ENCODE data around the gene SLC25A19.
"Not testable (repeated sequence)": the region's sequence is repeated elsewhere in the genome, so short reads cannot be mapped to it uniquely, and the experiment has no call there.

SLC25A19 gene

DNA sequence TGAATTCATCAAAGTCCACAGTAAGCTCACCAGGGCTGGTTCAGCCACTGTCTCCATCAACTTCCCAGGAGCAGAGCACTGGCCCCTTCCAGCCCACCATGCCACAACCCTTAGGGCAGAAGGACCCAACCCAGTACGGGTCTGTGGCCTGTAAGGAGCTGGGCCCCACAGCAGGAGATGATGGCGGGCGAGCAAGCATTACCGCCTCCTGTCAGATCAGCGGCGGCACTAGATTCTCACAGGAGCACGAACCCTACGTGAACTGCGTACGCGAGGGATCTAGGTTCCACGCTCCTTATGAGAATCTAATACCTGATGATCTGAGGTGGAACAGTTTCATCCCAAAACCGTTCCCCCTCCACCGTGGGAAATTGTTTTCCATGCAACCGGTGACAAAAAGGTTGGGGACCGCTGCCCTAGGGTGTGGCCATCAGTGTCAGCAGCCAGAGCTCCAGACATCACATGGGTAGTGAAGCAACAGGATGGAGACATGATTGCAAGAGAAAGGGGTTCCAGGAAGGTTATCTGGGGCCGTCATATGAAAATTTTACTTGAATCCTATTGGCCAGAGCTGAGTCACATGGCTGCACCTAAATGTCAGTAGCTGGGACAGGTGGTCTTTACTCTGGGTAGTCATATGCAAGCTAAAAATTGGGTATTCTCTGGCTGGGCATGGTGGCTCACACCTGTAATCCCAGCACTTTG is 12.4 kb upstream of the SLC25A19 start:
- no peak for DNase-seq (ENCODE audit: low read depth)

GRCh38 chr17:75301049-75301448 is 11.8 kb upstream of the SLC25A19 start:
- no peak for DNase-seq (ENCODE audit: low read depth)

DNA sequence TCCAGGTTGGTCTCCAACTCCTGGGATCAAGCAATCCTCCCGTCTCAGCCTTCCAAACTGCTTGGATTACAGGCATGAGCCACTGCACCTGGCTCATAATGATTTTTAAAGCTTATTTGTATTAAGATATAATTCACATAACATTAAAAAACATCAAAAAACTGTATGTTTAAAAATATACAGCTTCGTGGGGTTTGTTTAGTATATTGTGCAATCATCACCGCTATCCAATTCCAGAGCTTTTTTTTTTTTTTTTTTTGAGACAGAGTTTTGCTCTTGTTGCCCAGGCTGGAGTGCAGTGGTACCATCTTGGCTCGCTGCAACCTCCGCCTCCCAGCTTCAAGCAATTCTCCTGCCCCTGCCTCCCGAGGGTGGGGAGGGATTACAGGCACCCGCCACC is 11.0 kb upstream of the SLC25A19 start:
- no peak for DNase-seq (ENCODE audit: low read depth)

DNA sequence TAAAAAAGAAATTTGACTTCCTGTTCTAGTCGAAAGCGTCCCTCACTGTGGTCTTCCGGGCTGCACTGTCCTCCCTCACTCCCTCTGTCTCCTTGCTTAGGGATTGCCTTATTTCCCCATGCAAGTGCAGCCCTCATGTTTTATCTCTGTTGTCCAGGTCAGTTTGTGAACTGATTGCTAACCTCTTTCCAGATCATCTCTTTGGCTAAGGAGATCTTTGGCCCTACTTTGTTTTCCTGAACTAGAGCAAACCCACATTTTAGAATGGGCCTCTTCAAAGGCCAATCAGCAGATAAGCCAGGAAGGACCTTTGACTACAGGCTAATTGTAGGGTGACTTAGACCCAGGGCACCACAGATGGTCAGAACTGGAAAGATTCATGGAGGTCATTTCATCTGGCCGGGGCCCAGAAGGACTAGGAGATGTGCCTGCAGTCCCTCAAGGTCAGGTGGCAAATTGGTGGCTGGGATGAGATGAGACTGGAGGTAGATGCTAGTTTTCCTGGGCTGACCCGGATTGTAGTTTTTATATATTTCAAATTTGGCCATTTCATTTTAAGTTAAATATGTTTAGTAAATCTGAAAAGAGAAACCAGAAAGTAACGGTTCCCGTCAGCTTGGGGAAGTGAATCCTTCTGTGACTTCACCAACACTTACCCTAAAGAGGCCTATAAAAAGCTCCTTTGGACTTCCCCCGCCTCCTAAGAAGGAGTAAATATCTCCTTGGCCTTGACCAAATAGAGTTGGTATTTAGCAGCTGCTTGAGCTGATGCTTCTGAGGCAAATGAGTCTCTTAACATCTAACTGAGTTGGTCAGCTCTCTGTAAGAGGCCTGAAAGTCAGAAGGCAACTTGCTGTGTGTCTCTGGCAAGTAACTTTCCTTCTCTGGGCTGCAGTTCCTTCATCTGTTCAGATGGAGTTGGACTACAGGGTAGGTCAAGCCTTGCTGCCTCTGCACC is 6.2 kb upstream of the SLC25A19 start:
- DNase-seq (ENCODE audit: low read depth) = no peak

- DNase-seq (ENCODE audit: low read depth) = not testable (repeated sequence)
Observed at GRCh38 chr17:75292810-75293448, 3.7 kb upstream of the SLC25A19 start.

GRCh38 chr17:75289832-75290337 is 652 bp upstream of the SLC25A19 start:
- DNase-seq (ENCODE audit: low read depth) = peak; percentile 60

DNA sequence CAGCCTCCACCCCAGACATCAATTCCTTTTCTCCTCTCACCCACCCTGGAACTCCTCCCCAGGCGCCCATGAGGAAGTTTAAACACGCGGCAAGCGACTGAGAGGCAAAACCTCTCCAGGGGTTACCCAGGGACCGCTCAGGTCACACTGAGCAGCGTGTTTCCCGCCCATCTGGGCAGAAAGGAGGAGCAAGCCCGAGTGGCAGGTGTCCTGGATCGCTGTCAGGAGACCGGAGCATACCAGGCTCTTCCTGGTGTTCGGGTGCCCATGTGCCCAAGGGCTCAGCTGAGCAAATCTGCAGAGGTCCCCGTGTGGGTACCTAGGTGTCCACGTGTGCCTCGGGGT is 491 bp downstream of the SLC25A19 start:
- peak; percentile 22 for DNase-seq (ENCODE audit: low read depth)

DNA sequence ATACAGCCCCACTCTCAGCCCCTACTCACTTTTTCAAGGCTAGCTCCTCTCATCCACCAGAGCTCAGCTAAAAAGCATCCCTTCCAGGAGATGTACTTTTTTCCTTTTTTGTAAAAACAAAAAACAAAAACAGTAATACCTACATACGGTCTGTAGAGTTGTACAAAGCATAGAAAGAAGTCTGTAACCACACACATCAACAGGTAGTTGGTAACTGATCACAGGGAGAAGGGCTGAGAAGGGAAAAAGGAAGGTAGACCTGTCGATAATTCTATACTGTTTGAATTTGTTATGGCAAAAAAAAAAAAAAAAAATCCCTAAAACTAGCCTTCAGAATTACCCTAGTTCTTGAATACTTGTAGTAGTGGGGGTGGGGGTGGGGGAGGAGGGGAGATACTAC is 874 bp downstream of the SLC25A19 start:
- no peak for DNase-seq (ENCODE audit: low read depth)

GRCh38 chr17:75287221-75287620 is 2.0 kb downstream of the SLC25A19 start:
- no peak for DNase-seq (ENCODE audit: low read depth)

- DNase-seq (ENCODE audit: low read depth) = no peak
Observed at GRCh38 chr17:75285123-75285522, 4.1 kb downstream of the SLC25A19 start.

DNA sequence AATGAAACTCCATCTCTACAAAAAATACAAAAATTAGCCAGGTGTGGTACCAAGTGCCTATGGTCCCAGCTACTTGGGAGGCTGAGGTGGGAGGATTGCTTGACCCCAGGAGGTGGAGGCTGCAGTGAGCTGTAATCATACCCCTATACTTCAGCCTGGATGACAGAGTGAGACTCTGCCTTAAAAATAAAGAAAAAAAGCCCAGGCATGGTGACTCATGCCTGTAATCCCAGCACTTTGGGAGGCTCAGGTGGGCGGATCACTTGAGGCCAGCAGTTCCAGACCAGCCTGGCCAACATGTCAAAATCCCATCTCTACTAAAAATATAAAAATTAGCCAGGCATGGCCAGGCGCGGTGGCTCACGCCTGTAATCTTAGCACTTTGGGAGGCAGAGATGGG is 9.0 kb downstream of the SLC25A19 start:
- DNase-seq (ENCODE audit: low read depth) = not testable (repeated sequence)

DNA sequence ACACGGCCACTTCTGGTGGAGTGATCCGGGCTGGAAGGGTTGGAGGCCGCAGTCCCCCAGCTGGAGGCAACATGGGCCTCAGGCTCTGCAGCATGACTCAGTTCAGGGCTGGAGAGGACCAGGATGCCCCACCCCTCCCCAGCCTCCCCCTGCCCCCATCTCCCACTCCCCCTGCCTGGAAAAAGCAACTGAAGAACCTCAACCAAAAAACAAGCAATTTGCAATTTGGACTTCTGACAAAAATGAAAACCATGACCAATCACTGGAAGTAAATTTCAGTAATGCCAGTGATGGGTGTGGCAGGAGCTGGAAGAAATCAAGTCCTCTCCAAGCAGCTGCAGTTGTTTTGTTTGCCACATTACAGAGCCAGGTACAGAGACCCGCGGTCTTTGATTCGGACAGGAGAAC is 11.6 kb downstream of the SLC25A19 start:
- DNase-seq (ENCODE audit: low read depth) = no peak

- DNase-seq (ENCODE audit: low read depth) = no peak
Observed at GRCh38 chr17:75273977-75274708, 15.1 kb downstream of the SLC25A19 start.

DNA sequence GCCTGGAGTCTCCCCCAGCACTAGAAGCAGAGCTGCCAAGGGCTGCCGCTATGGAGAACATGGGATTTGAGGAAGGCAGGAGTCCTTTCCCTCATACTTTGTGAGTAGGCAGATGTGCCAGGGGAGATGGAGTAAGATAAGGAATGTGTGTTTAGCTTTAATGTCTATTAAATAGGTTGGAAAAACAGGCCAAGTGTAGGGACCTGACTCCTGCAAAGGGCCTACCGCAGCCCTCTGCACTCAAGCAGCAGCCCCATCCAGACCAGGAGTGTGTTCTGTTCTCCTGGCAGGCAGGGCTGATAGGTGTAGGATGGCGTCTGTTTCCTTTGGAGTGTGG is 16.4 kb downstream of the SLC25A19 start:
- DNase-seq (ENCODE audit: low read depth) = no peak

GRCh38 chr17:75271955-75272847 is 17.0 kb downstream of the SLC25A19 start:
- no peak for DNase-seq (ENCODE audit: low read depth)

DNA sequence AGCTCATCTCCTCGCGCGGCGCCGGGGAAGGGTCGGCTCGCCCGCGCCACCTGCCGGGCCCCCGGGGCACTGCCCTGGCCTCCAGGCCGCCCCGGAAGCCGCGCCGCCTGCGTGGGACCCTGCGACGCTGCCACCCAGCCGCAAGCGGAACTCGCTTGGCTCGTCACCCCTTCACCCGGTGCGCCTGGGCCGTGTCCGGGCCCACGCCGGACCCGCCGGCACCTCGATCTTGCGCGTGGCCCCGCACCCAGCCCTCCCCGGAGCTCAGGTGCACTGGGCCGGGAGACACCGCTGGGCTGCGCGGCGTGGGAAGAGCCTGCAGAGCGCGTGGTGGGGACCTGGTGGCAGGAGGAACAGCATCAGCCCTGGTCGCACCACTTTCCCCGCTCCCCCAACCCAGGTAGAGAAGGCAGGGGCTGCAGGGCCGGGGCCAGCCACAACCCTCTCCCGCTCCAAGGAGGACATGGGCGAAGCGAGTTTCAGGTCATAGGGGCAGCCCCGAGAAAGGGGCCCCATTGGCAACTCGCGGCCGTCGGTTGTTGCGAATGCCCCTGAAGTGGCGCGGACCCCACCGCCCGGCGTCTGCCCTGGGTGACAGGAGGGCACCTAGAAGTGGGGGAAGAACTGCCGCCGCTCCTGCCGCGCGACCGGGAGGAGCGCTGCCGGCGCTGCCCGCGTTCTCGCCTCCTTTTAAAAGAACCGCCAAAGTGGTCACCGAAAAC is 17.8 kb downstream of the SLC25A19 start:
- DNase-seq (ENCODE audit: low read depth) = peak; percentile 77

DNA sequence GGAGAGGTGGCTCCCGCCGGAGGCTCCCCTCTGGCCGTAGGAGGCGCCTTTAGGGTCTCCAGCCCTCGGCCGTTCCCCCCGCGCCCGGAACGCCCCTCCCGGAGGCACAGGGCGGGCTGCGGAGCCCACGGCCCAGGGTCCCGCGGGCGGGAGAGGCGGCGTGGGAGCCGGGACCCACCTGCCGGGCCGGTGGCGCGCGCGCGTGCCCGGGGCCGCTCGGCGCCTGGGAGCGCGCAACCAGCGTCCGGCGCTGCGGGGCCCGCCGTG is 18.3 kb downstream of the SLC25A19 start, which contains the start of gene MIF4GD:
Gene MIF4GD, minus strand, starts transcription at position 266 of the 267 bp plus-strand sequence. CDS start 1,036 bp downstream, outside the sequence.
- no peak for DNase-seq (ENCODE audit: low read depth)

- DNase-seq (ENCODE audit: low read depth) = peak; percentile 15
Observed at GRCh38 chr17:75270218-75270965, 18.8 kb downstream of the SLC25A19 start.

- DNase-seq (ENCODE audit: low read depth) = no peak
Observed at GRCh38 chr17:75269844-75270217, 19.4 kb downstream of the SLC25A19 start.
